Measurements from ENCODE around the gene VENTX. TPM values are rescaled to one million over a fixed set of nuclear protein-coding genes. Genes with fewer than 3 reads are reported as not detected.
A peak's percentile ranks its signal among the peaks of the same experiment; 100 is the strongest.
"Not testable (repeated sequence)": the region's sequence is repeated elsewhere in the genome, so short reads cannot be mapped to it uniquely, and the experiment has no call there.

VENTX gene
- polyA plus RNA-seq, 3 donors from 2014 or later: 0.24 TPM; not detected in 2

- peak overlapping the region; percentile 47 to 65 (median 55) for H3K4me3 Mint-ChIP-seq
- H3K36me3 Mint-ChIP-seq: no peaks in the 10 kb centered on the region
- peaks cover 10 to 25% (median 13%) of the 10 kb centered on the region in 3 donors for H3K27me3 Mint-ChIP-seq (ENCODE audit: low read depth in 3 of 3)
- peaks cover 8 to 9% of the 10 kb centered on the region in 2 donors for H3K4me1 Mint-ChIP-seq
- DNase-seq: no peak
- peaks cover 0 to 2% (median 0%) of the 10 kb centered on the region in 6 donors for H3K9me3 Mint-ChIP-seq
- H3K27ac Mint-ChIP-seq: no peak overlapping the region
Observed at GRCh38 chr10:133229265-133230043, 8.2 kb upstream of the VENTX start.

GRCh38 chr10:133230044-133230361 is 7.7 kb upstream of the VENTX start, which contains the start of gene UTF1:
Gene UTF1 (plus strand): TSS chr10:133230217. CDS start chr10:133230289, 72 bp downstream.
- Mint-ChIP-seq H3K36me3 (no peaks in the 10 kb centered on the region), H3K4me1 (peaks cover 8 to 10% of the 10 kb centered on the region in 2 donors), H3K27me3 (ENCODE audit: low read depth in 3 of 3) (peaks cover 10 to 25% (median 13%) of the 10 kb centered on the region in 3 donors), H3K9me3 (peaks cover 0 to 2% (median 0%) of the 10 kb centered on the region in 6 donors), H3K4me3 (peak within 1 kb of the TSS; percentile 47 to 65 (median 55)), H3K27ac (no peak within 1 kb of the TSS)
- no peak for DNase-seq

- H3K36me3 Mint-ChIP-seq: no peaks in the 10 kb centered on the region
- no peak overlapping the region for H3K4me3 Mint-ChIP-seq
- no peak overlapping the region for H3K27ac Mint-ChIP-seq
- H3K4me1 Mint-ChIP-seq: peaks cover 8 to 10% of the 10 kb centered on the region in 2 donors
- no peak for DNase-seq
- peaks cover 0 to 2% (median 0%) of the 10 kb centered on the region in 6 donors for H3K9me3 Mint-ChIP-seq
- H3K27me3 Mint-ChIP-seq (ENCODE audit: low read depth in 3 of 3): peaks cover 10 to 25% (median 13%) of the 10 kb centered on the region in 3 donors
Observed at GRCh38 chr10:133230387-133231195, 7.1 kb upstream of the VENTX start.

- H3K27me3 Mint-ChIP-seq (ENCODE audit: low read depth in 3 of 3): peaks cover 12 to 28% (median 13%) of the 10 kb centered on the region in 3 donors
- H3K9me3 Mint-ChIP-seq: peaks cover 0 to 2% (median 0%) of the 10 kb centered on the region in 6 donors
- peaks cover 8 to 11% of the 10 kb centered on the region in 2 donors for H3K4me1 Mint-ChIP-seq
- H3K27ac Mint-ChIP-seq: no peak overlapping the region
- H3K36me3 Mint-ChIP-seq: no peaks in the 10 kb centered on the region
- DNase-seq: no peak
- peak overlapping the region in 2 of 5 donors; percentile 22 to 46 for H3K4me3 Mint-ChIP-seq
Observed at GRCh38 chr10:133231244-133231945, 6.3 kb upstream of the VENTX start.

- no peak for DNase-seq
- Mint-ChIP-seq H3K4me1 (peaks cover 8 to 11% of the 10 kb centered on the region in 2 donors), H3K27ac (no peak overlapping the region), H3K36me3 (no peaks in the 10 kb centered on the region), H3K9me3 (peaks cover 0 to 2% (median 0%) of the 10 kb centered on the region in 6 donors), H3K27me3 (ENCODE audit: low read depth in 3 of 3) (peaks cover 10 to 26% (median 13%) of the 10 kb centered on the region in 3 donors), H3K4me3 (no peak overlapping the region)
Observed at GRCh38 chr10:133231946-133232574, 5.6 kb upstream of the VENTX start.

GRCh38 chr10:133234796-133235195 is 2.9 kb upstream of the VENTX start:
- H3K36me3 Mint-ChIP-seq, H3K9me3 Mint-ChIP-seq, H3K4me1 Mint-ChIP-seq, DNase-seq: not testable (repeated sequence)
- peak overlapping the region; percentile 50 to 70 (median 59) for H3K4me3 Mint-ChIP-seq
- H3K27me3 Mint-ChIP-seq (ENCODE audit: low read depth in 3 of 3): peaks cover 8 to 14% (median 11%) of the 10 kb centered on the region in 3 donors
- peak overlapping the region in 1 of 6 donors; percentile 28 for H3K27ac Mint-ChIP-seq

GRCh38 chr10:133235265-133235855 is 2.3 kb upstream of the VENTX start:
- peak overlapping the region in 1 of 6 donors; percentile 46 for H3K27ac Mint-ChIP-seq

GRCh38 chr10:133235932-133236331 is 1.7 kb upstream of the VENTX start:
- Mint-ChIP-seq H3K27ac (no peak overlapping the region), H3K27me3 (ENCODE audit: low read depth in 3 of 3) (peaks cover 11 to 16% (median 11%) of the 10 kb centered on the region in 3 donors), H3K4me3 (peak overlapping the region; percentile 27 to 75 (median 57)), H3K9me3 (no peaks in the 10 kb centered on the region), H3K36me3 (no peaks in the 10 kb centered on the region), H3K4me1 (peaks cover 5 to 12% of the 10 kb centered on the region in 2 donors)
- DNase-seq: no peak

More at GRCh38 chr10:133235265-133235855, 2.3 kb upstream of the VENTX start:
- H3K36me3 Mint-ChIP-seq: no peaks in the 10 kb centered on the region
- peak in 2 of 3 donors; percentile 9 to 18 for DNase-seq
- H3K9me3 Mint-ChIP-seq: no peaks in the 10 kb centered on the region
- peaks cover 0 to 8% of the 10 kb centered on the region in 2 donors for H3K4me1 Mint-ChIP-seq
- peak overlapping the region; percentile 50 to 75 (median 59) for H3K4me3 Mint-ChIP-seq
- H3K27me3 Mint-ChIP-seq (ENCODE audit: low read depth in 3 of 3): peaks cover 9 to 14% (median 11%) of the 10 kb centered on the region in 3 donors

GRCh38 chr10:133236401-133237240 is 1.0 kb upstream of the VENTX start:
- DNase-seq: no peak
- Mint-ChIP-seq H3K9me3 (no peaks in the 10 kb centered on the region), H3K36me3 (no peaks in the 10 kb centered on the region), H3K27me3 (ENCODE audit: low read depth in 3 of 3) (peaks cover 11 to 17% (median 14%) of the 10 kb centered on the region in 3 donors), H3K4me3 (no peak overlapping the region), H3K27ac (no peak overlapping the region), H3K4me1 (peaks cover 12 to 19% of the 10 kb centered on the region in 2 donors)

GRCh38 chr10:133237241-133237587 is 441 bp upstream of the VENTX start:
- peaks cover 15 to 21% of the 10 kb centered on the region in 2 donors for H3K4me1 Mint-ChIP-seq
- H3K9me3 Mint-ChIP-seq: no peaks in the 10 kb centered on the region
- DNase-seq: no peak
- H3K27me3 Mint-ChIP-seq (ENCODE audit: low read depth in 3 of 3): peaks cover 11 to 17% (median 16%) of the 10 kb centered on the region in 3 donors
- no peak overlapping the region for H3K27ac Mint-ChIP-seq
- H3K36me3 Mint-ChIP-seq: no peaks in the 10 kb centered on the region
- no peak overlapping the region for H3K4me3 Mint-ChIP-seq

GRCh38 chr10:133238466-133238804 is 780 bp downstream of the VENTX start:
- no peak for DNase-seq
- peak overlapping the region in 2 of 5 donors; percentile 35 to 49 for H3K4me3 Mint-ChIP-seq
- H3K27me3 Mint-ChIP-seq (ENCODE audit: low read depth in 3 of 3): peaks cover 8 to 17% (median 14%) of the 10 kb centered on the region in 3 donors
- H3K27ac Mint-ChIP-seq: no peak overlapping the region
- peaks cover 15 to 30% of the 10 kb centered on the region in 2 donors for H3K4me1 Mint-ChIP-seq
- no peaks in the 10 kb centered on the region for H3K36me3 Mint-ChIP-seq
- no peaks in the 10 kb centered on the region for H3K9me3 Mint-ChIP-seq

GRCh38 chr10:133239990-133240389 is 2.3 kb downstream of the VENTX start:
- H3K9me3 Mint-ChIP-seq: no peaks in the 10 kb centered on the region
- H3K36me3 Mint-ChIP-seq: no peaks in the 10 kb centered on the region
- no peak overlapping the region for H3K27ac Mint-ChIP-seq
- no peak overlapping the region for H3K4me3 Mint-ChIP-seq
- H3K27me3 Mint-ChIP-seq (ENCODE audit: low read depth in 3 of 3): peaks cover 5 to 15% (median 14%) of the 10 kb centered on the region in 3 donors
- H3K4me1 Mint-ChIP-seq: peaks cover 15 to 29% of the 10 kb centered on the region in 2 donors
- DNase-seq: no peak
